ENCODE measurements around the gene GATA6.

GATA6 gene

DNA sequence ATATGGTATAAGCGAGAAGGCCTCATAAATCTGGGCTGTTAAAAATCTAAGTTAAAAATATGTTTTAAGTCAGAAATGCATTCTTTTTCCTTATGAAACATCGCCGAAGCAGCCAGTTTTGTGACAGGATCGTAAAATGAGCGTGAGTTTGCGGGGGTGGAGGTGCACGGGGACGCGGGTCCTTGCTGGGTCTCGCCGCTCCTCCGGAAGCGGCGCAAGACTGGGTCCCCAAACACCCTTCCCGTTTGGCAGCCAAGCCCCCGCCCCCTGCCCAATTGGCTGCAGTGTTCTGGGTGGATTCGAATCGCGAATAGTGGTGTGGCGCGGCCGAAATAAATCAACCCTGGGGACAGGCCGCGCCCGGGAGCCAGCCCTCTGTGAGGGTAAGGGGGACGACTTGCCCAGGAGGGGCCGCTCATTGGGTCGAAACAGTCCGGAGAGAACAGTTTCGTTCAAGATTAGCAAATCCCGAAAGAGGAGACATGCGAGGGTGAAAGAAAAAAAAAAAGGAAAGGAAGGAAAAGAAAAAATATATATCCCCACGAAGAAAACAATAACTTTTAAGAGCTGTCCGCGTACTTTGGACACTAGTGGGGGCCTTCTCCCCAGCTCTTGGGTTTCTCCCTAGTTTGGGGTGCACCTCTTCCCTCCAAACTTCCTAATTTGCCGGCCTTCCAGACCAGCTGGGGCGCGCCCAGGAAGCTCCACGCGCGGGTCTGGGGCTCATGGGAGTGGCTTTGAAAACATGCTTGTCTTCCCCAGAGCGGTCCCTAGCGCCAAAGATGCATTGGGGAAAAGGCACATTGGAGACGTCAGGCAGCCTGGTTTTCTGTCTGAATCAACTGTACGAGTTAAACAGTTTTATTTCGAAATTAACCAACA lies 3.1 kb upstream of the GATA6 start:
- no peak for DNase-seq (ENCODE audit: low read depth)

DNA sequence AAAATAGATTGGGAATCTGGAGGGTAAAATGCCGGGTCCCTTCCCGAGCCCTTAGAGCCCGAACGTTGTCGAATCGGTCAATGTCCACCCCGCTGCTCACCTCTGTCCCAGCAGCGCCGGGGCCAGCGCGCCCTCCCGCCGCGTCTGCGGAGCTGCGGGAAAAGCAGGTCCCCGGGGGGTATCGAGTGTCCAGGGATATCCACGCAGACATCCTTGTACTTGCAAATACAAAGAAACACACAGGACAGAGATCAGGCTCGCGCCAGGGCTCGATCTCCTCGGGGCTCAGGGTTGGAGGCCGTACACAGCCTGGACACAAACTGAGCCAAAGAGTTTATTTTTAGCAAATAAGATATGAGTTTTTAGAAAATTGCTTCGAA lies 2.3 kb upstream of the GATA6 start:
- no peak for DNase-seq (ENCODE audit: low read depth)

DNA sequence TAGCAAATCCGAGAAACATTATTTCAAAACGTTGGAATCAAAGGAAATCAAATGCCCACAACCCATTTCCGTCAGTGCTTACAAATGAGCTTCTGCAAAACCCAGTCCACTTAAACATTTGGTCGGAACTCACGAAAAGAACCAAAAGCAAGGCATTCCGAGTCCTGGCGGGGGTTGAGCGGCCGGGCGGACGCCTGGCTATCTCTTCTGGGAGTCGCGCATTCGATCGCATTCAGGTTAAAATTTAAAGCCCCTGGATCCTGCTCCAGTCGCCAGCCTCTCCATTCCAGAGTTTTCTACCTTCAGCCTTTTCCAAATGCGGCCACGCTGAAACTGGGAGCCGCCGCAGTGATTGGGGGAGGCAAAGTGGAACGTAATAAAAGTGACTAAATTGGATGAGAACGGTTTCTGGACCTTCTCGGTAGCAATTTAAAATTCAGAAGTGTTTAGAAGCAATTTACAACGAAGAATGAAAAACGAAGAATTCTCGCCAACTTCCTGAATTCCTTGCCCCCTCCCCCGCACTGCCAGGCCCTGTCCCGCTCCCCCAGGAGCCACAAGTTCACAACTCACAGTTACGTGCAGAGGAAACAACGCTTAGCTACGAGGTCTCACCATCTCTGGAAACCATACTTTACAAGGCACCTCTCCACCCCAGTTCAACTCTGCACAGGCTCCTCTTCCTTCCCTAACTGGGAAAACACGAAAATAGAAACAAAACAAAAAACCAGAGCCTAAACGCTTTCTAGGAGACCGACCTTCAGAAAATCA lies 1.7 kb upstream of the GATA6 start:
- no peak for DNase-seq (ENCODE audit: low read depth)

DNA sequence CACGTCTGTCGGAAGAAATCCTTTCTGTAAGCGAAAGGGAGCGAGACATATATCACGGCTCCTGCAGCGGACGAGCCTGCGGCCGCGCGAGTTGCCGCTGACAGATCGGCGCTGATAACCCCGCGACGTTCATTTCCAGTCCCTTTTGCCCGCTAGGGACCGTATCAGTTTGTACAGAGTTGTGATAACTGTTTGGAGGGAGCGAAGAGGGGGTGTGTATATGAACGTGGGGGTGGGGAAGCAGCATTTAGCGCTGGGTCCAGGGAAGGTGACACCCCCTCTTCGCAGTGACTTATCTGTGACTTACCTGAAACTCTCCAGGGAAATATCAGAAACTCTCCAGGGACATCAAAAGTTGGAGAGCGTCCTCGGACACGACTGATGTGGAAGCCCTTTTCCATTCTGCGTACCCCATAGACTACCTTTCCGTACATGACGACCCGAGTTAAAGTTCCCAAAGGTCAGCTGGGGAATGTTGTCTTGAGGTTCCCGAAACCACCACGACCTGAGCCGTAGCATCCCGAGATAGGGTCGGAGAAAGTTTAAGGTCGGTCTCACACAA lies 948 bp upstream of the GATA6 start:
- DNase-seq (ENCODE audit: low read depth) = no peak

DNA sequence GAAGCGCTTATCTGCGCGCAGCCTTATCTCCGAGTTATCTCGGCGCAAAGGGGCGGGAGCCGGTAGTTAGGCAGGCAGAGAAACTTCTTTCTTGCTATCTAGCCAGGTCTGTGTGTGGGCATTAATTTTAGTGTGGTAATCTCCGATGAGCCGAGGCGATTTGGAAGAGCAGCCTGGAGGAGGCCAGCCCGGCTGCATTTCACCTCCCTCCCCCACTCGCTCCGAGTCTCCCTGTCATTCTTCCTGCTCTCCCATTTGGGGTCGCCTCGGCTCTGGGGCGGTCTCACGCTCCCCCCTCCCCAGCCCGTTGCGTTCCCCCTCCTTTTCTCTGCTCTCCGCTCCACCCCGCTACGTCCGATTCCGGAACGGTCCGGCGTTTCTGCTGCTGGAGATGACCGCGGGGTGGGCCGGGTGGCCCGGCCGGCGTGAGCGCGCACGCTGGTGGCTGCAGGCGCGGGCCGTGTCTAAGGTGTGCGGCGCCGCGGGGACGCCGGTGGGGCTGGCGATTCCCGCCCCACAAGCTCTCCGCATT lies 566 bp downstream of the GATA6 start:
- no peak for DNase-seq (ENCODE audit: low read depth)

DNA sequence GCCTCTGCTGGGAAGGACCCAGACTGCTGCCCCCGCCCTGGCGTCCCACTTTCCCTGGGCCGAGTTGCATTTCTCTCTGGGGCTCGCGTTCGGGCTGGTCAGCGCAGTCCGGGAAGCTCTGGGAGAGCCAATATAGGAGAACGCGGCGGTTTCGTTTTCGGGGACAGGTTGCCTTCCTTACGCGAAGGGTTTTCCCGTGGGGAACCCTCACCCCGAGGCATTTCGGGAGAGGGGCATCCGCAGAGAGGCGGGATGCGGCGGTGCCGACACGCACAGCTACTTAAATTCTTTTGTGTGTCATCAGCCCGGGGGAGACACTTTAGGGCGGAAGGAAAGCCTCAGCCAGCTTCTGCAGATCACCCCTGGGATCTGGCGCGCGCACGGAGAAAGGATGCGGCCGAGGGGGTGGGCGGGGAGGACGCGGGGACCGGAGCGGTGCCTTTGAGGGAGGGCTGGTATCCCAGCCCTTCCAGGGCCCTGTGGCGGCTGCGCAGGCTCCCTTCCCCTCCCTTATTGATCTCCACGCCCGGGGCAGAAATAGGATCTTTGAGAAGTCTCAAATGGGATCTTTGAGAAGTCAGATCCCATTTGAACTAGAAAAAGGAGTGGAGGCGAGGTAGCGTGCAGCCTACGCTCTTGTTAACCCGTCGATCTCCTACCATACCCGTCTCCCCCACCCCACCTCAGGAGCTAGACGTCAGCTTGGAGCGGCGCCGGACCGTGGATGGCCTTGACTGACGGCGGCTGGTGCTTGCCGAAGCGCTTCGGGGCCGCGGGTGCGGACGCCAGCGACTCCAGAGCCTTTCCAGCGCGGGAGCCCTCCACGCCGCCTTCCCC lies 1.2 kb downstream of the GATA6 start:
- DNase-seq (ENCODE audit: low read depth) = no peak

DNA sequence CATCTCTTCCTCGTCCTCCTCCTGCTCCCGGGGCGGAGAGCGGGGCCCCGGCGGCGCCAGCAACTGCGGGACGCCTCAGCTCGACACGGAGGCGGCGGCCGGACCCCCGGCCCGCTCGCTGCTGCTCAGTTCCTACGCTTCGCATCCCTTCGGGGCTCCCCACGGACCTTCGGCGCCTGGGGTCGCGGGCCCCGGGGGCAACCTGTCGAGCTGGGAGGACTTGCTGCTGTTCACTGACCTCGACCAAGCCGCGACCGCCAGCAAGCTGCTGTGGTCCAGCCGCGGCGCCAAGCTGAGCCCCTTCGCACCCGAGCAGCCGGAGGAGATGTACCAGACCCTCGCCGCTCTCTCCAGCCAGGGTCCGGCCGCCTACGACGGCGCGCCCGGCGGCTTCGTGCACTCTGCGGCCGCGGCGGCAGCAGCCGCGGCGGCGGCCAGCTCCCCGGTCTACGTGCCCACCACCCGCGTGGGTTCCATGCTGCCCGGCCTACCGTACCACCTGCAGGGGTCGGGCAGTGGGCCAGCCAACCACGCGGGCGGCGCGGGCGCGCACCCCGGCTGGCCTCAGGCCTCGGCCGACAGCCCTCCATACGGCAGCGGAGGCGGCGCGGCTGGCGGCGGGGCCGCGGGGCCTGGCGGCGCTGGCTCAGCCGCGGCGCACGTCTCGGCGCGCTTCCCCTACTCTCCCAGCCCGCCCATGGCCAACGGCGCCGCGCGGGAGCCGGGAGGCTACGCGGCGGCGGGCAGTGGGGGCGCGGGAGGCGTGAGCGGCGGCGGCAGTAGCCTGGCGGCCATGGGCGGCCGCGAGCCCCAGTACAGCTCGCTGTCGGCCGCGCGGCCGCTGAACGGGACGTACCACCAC lies 2.1 kb downstream of the GATA6 start:
- DNase-seq (ENCODE audit: low read depth) = no peak

DNA sequence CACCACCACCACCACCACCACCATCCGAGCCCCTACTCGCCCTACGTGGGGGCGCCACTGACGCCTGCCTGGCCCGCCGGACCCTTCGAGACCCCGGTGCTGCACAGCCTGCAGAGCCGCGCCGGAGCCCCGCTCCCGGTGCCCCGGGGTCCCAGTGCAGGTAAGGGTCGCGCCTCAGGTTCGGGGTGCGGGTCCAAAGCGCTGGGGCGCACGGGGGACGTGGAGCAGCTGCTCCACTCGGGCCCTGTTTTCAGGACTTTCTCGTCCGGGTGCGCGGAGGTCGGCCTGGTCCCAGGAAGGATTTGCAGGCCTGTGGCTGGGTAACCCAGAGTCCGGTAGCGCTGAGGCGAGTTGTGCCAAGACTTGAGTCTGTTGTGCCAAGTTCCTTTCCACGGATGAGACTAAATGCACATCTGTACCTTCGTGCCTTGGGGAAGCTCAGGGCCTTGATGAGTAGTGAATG lies 2.8 kb downstream of the GATA6 start:
- DNase-seq (ENCODE audit: low read depth) = no peak

DNA sequence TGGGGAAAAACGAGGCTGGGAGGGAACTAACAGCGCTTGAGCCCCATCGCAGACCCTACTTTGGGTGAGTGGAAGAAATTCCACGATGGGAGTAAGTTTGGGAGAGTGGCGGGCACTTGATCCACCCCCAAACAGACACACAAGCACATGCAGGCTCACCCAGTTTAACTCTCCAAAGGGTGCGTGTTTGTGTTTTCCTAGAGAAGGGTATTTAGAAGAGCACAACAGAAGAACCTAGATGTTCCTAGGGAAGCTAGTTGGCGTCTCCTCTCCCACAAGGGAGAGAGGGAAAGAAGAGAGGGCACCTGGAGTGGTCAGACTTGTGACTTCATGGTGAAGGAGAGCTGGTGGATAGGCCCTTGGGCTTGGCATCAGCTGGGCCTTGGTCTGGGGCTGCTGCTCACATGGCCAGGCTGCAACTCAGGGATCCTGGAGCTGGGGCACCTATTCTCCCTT lies 3.2 kb downstream of the GATA6 start:
- DNase-seq (ENCODE audit: low read depth) = no peak

DNA sequence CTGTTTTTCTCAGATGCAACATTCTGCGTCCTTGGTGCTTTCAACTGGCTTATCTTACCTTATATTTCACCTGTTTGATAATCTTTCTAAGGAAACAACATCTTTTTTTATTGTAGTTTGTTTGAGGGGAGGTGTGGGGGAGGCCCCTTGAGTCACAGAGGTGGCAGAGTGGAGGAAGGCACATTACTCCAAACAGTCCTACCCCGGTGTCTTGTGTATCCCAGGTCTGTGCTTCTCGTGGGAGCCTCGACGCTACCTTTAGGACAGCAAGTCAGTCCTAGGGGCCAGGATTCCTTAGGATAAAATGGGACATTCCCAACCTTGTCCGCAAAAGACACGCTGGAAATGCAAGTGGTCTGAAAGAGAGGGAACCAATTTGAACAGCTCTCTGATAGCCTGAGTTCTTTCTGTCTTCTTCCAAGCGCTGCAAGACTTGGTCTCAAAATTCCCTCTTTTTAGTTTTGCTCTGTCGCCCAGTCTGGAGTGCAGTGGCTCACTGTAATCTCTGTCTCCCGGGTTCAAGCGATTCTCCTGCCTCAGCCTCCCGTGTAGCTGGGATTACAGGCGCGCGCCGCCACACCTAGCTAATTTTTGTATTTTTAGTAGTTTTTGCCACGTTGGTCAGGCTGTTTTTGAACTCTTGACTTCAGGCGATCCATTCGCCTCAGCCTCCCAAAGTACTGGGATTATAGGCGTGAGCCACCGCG lies 4.0 kb downstream of the GATA6 start:
- DNase-seq (ENCODE audit: low read depth) = no peak

DNA sequence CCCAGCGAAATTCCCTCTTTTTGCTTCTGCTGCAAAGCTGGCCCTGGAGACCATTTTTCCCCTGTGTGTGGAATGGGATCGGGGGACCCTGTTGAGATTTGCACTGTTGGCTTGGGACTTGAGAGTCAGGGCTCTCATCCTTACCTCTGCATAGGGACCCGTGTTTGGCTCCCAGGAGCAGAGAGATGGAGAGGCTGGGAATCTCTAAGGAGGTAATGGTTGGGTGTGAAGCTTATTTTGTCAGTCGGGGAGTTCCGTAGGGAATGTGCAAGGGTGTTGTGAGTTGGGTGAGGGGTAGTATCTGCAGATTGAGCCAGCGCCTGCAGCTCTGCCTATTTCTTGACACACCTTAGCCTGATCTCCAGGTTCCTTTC lies 4.5 kb downstream of the GATA6 start:
- no peak for DNase-seq (ENCODE audit: low read depth)

DNA sequence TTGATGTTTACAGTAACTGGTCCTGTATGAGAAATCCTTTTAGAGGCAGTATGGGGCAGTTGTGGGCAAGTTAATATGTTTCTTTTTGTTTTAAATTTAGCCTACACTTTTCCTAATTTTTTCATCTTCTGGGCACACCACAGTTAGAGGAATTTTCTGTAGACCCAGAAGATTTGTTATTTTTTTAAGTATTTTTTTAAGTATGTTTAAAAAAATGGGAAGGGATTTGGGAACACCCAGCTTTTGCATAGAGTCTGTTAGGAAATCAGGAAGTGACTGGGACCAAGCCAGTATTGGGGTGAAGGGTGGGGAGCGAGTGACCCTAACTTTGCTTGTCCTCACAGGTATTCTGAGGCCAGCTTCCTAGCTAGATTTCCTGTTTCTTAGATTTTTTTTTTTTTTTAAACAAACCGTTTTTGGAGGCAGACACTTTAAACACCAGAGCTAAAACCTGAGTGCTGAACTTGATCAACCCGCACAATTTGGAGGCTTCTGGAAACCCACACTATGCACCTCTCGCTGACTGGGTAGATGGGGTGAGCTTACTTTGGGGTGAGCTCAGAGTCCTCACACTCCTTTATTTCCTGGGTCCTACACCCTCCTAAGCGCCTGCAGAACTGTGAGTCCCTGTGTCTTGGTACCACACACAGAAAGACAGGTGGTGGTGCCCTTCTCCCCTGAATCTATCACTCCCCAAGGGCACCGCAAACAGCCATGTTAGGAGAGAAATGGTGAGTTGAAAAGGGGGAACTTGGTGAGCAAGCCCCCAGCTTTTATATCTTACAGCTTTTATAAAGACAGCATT lies 5.2 kb downstream of the GATA6 start:
- no peak for DNase-seq (ENCODE audit: low read depth)

DNA sequence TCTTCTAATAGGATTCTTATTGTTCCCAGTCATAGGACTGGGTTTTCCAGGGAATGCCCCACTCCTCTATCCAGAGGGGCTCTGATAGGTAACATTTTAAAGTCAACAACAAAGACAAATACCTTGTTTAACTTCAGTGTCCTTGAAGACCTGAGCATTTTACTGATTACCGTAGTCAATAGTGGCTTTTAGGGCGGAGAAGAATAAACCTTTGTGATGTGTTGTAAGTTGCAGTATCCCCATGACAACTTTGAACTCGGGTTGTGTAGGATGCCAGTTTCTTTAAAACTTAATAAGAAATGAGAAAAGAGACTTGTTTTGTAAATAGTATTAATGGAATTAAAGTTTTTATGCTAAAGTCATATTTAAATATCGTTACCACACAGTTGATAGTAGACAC lies 6.0 kb downstream of the GATA6 start:
- no peak for DNase-seq (ENCODE audit: low read depth)

DNA sequence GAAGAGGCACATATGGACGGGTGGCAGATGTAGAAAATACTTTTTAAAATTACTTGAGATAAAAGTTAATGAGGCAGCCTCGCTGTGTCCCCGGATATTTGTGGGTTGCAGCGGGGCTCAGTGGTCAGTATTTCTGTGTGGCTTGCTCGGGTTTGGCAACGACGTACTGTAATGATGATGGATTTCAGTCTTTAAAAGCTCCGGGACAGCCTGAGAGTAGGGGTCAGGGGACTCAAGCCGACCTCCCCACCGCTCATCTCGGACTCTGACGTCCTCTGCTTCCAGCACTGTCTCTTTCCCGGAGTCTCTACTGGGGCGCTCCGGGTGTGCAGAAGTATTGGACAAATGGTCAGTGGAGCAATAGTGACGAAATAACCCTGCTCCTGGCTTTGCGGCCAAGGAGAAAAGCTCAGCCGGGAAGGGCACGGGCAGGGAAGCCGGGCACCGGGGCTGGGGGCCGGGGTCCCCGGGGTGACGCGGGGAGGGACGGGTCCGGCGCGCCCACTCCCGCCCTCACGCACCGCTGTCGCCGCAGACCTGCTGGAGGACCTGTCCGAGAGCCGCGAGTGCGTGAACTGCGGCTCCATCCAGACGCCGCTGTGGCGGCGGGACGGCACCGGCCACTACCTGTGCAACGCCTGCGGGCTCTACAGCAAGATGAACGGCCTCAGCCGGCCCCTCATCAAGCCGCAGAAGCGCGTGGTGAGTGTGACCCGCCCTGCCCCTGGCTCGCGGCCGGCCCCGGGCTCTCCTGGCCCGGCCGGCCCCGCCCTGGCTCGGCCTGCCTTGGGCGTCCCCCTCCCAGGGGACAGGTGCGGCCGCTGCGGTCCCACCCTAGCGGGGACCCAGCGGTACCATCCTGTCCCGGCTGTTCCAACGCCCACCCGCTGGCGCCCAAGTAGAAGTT lies 7.3 kb downstream of the GATA6 start:
- no peak for DNase-seq (ENCODE audit: low read depth)

DNA sequence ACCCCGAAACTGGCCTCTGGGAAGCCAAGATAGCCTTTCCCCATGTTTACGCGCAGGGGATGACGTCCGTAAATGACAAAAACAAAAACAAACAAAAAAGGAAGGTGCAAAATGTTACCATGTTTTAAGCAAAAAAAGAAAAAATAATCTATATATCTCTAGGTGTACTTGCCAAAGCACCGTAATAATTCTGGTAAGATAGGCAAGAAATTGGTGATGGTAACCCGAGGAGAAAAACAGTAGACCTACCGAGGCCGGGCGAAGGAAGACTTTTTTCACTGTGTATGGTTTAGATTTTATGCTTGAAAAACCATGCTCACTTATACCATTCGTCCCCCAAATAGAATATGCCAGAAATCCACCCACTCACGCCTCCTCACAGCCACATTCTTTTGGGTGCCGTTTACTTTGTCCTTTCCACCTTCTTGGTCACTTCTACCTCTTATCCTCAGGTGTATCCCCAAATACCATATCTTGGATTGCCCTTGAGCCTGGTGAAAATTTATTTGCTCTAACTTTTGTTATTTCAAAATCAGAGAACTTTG lies 8.0 kb downstream of the GATA6 start:
- DNase-seq (ENCODE audit: low read depth) = no peak

DNA sequence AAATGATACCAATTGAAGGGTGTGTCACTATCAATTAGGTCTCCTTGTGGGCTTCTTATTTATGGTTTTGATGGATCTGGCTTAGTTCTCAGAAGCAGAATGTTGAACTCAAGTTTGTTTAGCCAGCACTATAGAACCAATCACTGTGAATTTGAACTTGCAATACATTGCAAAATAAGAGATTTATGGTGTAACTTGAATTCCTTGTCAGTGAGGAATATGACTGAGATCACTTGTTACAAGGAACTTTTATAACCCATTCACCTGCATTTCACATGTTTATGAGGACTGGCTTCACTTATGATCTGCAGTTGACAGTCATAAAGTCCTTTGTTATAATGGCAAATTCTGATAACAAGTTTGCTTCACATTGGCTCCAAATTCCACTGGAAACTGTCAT lies 9.8 kb downstream of the GATA6 start:
- DNase-seq (ENCODE audit: low read depth) = no peak

DNA sequence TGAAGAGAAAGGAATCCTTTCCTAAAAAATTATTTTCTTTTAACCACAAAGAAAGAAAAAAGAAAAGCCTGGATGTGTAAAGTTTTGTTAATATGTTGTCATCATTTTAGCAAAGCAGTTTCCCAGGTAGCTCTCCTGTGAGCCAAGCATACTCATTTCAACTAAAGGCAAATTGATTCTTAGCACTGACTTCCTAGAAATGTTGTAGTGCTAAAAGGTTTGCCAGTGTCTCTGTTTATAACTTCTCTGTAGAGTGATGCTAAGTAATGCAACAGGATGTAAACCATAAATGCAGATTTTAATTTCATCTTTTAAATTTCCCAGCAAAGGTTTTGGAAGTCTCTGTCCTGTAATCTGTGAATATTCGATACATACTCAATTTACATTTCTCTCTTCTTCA lies 10.2 kb downstream of the GATA6 start:
- DNase-seq (ENCODE audit: low read depth) = no peak

DNA sequence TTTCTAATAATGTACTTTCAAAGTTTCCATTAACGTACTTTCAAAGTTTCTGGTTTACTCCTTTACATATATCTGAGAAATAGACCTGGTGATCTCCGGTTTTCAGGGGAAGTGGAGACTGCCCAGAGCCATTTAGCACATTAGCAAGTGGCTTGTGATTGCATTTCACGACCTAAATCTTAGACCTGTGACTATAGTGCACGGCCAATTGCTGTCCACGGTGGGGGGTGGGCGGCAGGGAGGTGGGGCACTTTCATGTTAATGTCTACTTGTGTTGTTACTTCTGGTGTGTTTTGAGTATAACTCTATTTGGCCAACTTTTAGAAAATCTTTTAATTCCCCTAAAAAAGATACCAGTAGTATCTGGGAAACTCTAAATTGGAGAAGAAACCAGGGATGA lies 11.3 kb downstream of the GATA6 start:
- DNase-seq (ENCODE audit: low read depth) = no peak
